Measurements from ENCODE around the gene HMCN1.

HMCN1 gene

DNA sequence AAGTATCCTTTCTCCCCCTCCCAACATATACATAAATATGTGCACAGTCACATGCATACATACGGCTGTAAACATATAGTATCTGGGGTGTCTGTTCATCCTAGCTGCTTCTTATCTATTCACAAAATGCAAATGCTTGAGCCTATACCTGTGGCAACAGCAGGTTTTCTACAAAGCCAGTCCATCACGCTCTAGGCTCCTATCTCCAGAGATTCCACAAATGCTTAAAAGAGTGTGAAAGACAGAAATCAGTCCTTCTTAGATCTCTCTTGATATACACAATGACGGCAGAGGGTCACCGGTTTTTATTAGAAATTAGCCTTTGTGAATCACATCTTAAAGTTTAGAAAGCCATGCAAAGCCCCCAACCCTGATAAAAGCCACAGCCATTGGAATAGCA, 501.5 kb downstream of the HMCN1 start:
- TF ChIP-seq SIN3A (IDR thresholded peaks at IDR 0.05; ENCODE audit: borderline replicate concordance, insufficient read depth, low read length) = no peak

DNA sequence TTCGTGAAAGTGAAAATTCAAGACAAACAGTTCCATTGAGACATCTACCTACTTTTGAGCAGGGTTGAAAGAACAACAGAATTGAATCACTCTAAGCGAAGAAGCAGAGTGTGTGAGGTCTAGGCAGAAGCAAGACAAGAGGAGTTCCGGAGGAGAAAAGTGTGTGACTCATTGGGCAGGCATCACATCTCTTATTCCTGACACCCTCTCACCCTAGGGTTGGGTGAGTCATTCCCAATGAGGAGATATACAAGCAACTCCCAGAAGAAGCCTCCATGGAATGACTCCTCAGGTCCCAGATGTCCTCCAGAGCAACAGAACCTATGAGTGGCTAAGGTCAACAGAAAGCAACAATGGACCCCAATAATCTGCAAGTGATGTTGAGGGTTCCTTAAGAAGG, 502.7 kb downstream of the HMCN1 start:
- no peak for TF ChIP-seq SIN3A (IDR thresholded peaks at IDR 0.05; ENCODE audit: borderline replicate concordance, insufficient read depth, low read length)
- TF ChIP-seq TAF1 (IDR thresholded peaks at IDR 0.05; ENCODE audit: borderline replicate concordance, insufficient read depth, low read length) = no peak
- TF ChIP-seq POLR2AphosphoS5 (IDR thresholded peaks at IDR 0.05; ENCODE audit: low read depth, low read length) = no peak
- no peak for TF ChIP-seq FOXP2 (optimal IDR thresholded peaks at IDR 0.05; ENCODE audit: borderline replicate concordance, extremely low read depth, extremely low read length, insufficient read depth)
- TF ChIP-seq, protein P1, sequence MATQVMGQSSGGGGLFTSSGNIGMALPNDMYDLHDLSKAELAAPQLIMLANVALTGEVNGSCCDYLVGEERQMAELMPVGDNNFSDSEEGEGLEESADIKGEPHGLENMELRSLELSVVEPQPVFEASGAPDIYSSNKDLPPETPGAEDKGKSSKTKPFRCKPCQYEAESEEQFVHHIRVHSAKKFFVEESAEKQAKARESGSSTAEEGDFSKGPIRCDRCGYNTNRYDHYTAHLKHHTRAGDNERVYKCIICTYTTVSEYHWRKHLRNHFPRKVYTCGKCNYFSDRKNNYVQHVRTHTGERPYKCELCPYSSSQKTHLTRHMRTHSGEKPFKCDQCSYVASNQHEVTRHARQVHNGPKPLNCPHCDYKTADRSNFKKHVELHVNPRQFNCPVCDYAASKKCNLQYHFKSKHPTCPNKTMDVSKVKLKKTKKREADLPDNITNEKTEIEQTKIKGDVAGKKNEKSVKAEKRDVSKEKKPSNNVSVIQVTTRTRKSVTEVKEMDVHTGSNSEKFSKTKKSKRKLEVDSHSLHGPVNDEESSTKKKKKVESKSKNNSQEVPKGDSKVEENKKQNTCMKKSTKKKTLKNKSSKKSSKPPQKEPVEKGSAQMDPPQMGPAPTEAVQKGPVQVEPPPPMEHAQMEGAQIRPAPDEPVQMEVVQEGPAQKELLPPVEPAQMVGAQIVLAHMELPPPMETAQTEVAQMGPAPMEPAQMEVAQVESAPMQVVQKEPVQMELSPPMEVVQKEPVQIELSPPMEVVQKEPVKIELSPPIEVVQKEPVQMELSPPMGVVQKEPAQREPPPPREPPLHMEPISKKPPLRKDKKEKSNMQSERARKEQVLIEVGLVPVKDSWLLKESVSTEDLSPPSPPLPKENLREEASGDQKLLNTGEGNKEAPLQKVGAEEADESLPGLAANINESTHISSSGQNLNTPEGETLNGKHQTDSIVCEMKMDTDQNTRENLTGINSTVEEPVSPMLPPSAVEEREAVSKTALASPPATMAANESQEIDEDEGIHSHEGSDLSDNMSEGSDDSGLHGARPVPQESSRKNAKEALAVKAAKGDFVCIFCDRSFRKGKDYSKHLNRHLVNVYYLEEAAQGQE (IDR thresholded peaks at IDR 0.05; ENCODE audit: insufficient read depth in 1 of 2, low read depth in 2 of 2, low read length in 2 of 2) = no peak

DNA sequence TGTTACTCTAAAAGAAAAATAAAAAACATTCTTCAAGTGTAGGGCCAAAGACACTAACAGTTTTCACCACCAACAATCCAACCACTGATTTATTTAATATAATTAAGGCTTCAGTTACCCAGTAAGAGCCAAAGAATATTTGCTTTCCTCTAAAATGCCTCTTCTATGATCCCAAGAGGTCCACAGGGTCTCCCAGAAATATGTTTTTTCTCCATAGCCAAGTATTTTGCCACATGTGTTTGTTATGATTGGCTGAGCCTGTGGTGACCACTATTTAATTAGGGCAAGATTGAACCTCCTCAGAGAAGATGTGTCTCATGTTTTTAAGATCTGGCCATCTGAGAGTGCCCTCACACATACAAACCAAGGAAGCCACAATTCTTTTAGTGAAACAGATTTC, 505.0 kb downstream of the HMCN1 start:
- TF ChIP-seq TAF1 (IDR thresholded peaks at IDR 0.05; ENCODE audit: borderline replicate concordance, insufficient read depth, low read length) = no peak
- TF ChIP-seq POLR2AphosphoS5 (IDR thresholded peaks at IDR 0.05; ENCODE audit: low read depth, low read length) = no peak
- TF ChIP-seq SIN3A (IDR thresholded peaks at IDR 0.05; ENCODE audit: borderline replicate concordance, insufficient read depth, low read length) = no peak
- TF ChIP-seq, protein P1 (IDR thresholded peaks at IDR 0.05; ENCODE audit: insufficient read depth in 1 of 2, low read depth in 2 of 2, low read length in 2 of 2) = no peak
- no peak for TF ChIP-seq FOXP2 (optimal IDR thresholded peaks at IDR 0.05; ENCODE audit: borderline replicate concordance, extremely low read depth, extremely low read length, insufficient read depth)

DNA sequence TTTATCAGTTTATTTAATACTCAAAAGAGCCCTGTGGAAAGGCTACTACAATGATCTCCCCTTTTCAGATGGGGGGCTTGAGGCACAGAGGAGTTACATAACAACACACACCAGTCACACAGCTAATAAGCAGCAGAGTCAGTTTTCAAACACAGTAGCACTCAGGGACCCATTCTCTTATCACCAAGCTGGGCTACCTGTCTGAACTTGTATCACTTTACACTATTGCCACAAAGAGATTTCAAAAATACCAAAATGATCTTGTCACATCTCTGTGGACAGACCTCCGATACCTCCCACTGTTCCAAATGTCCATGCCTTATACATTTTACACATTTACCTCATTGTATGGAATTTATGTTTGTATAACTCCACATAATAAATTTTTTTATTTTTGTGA, 506.2 kb downstream of the HMCN1 start:
- TF ChIP-seq FOXP2 (optimal IDR thresholded peaks at IDR 0.05; ENCODE audit: borderline replicate concordance, extremely low read depth, extremely low read length, insufficient read depth) = no peak
- TF ChIP-seq SIN3A (IDR thresholded peaks at IDR 0.05; ENCODE audit: borderline replicate concordance, insufficient read depth, low read length) = no peak
- TF ChIP-seq TAF1 (IDR thresholded peaks at IDR 0.05; ENCODE audit: borderline replicate concordance, insufficient read depth, low read length) = no peak
- TF ChIP-seq, protein P1 (IDR thresholded peaks at IDR 0.05; ENCODE audit: insufficient read depth in 1 of 2, low read depth in 2 of 2, low read length in 2 of 2) = no peak
- no peak for TF ChIP-seq POLR2AphosphoS5 (IDR thresholded peaks at IDR 0.05; ENCODE audit: low read depth, low read length)
